CD1c-positive myeloid dendritic cell (primary cell): ENCODE data around the gene SH3RF3.

Source experiments
- DNase-seq: peaks from one replicate; pipeline ENCODE4 v3.0.0-alpha.2; 2016; ENCODE audit errors: extremely low spot score

SH3RF3 gene

GRCh38 chr2:109521233-109522062 lies 392.4 kb downstream of the SH3RF3 start:
- DNase-seq = no peak

- no peak for DNase-seq
These were observed 393.0 kb downstream of the SH3RF3 start for GRCh38 chr2:109522063-109522374.

GRCh38 chr2:109523121-109523520 lies 394.1 kb downstream of the SH3RF3 start:
- DNase-seq = no peak

GRCh38 chr2:109523536-109524361 lies 394.7 kb downstream of the SH3RF3 start:
- DNase-seq = no peak

- DNase-seq = no peak
These were observed 396.8 kb downstream of the SH3RF3 start for GRCh38 chr2:109525836-109526235.

- no peak for DNase-seq
These were observed 397.5 kb downstream of the SH3RF3 start for GRCh38 chr2:109526442-109526970.

- DNase-seq = no peak
These were observed 398.1 kb downstream of the SH3RF3 start for GRCh38 chr2:109527079-109527478.

GRCh38 chr2:109527846-109528705 lies 399.1 kb downstream of the SH3RF3 start:
- DNase-seq = no peak

GRCh38 chr2:109528811-109529501 lies 400.0 kb downstream of the SH3RF3 start:
- DNase-seq = no peak

- DNase-seq = no peak
These were observed 400.8 kb downstream of the SH3RF3 start for GRCh38 chr2:109529532-109530449.

GRCh38 chr2:109530712-109531111 lies 401.7 kb downstream of the SH3RF3 start:
- DNase-seq = no peak

- no peak for DNase-seq
These were observed 402.2 kb downstream of the SH3RF3 start for GRCh38 chr2:109531221-109531620.

- DNase-seq = no peak
These were observed 403.1 kb downstream of the SH3RF3 start for GRCh38 chr2:109531896-109532727.

- no peak for DNase-seq
These were observed 403.7 kb downstream of the SH3RF3 start for GRCh38 chr2:109532728-109533076.

- DNase-seq = no peak
These were observed 404.8 kb downstream of the SH3RF3 start for GRCh38 chr2:109533823-109534222.

- DNase-seq = no peak
These were observed 406.4 kb downstream of the SH3RF3 start for GRCh38 chr2:109535217-109535946.

GRCh38 chr2:109536556-109536955 lies 407.6 kb downstream of the SH3RF3 start:
- peak; percentile 6 for DNase-seq

GRCh38 chr2:109537565-109538222 lies 408.7 kb downstream of the SH3RF3 start:
- no peak for DNase-seq
